PFSK-1 (cell line): ENCODE data around the gene PHACTR3.

Experiments
- FOXP2 ChIP-seq: optimal IDR thresholded peaks from 2 replicates; pipeline ENCODE3; 2011; ENCODE audit warnings: borderline replicate concordance, control low read depth, inconsistent platforms; ENCODE audit not compliant: insufficient read depth; ENCODE audit errors: extremely low read length, extremely low read depth
- POLR2AphosphoS5 ChIP-seq: IDR thresholded peaks from 2 replicates; pipeline ENCODE4 v1.6.1; 2012; ENCODE audit warnings: low read depth, mild to moderate bottlenecking, control low read depth, low read length, moderate library complexity
- REST ChIP-seq, 2 experiments: IDR thresholded peaks; 2 replicates each; pipeline versions ENCODE4 v1.6.1 to v1.8.0; 2011 to 2012; ENCODE audit warnings: low read depth in 2 of 2, low read length in 2 of 2, control low read depth in 1 of 2, inconsistent platforms in 1 of 2, mild to moderate bottlenecking in 1 of 2, moderate library complexity in 1 of 2; ENCODE audit not compliant: insufficient read depth in 1 of 2
- SIN3A ChIP-seq: IDR thresholded peaks from 2 replicates; pipeline ENCODE4 v1.6.1; 2012; ENCODE audit warnings: mild to moderate bottlenecking, low read length, moderate library complexity, borderline replicate concordance; ENCODE audit not compliant: insufficient read depth
- TAF1 ChIP-seq: IDR thresholded peaks from 2 replicates; pipeline ENCODE4 v1.6.1; 2012; ENCODE audit warnings: low read length, control low read depth, borderline replicate concordance; ENCODE audit not compliant: insufficient read depth

Gene PHACTR3

GRCh38 chr20:59686404-59687346 is 82.3 kb downstream of the PHACTR3 start:
- TF ChIP-seq TAF1 (no peak), FOXP2 (no peak), REST (IDR thresholded peaks at IDR 0.05; ENCODE audit: insufficient read depth in 1 of 2, low read depth in 2 of 2, low read length in 2 of 2) (no peak), SIN3A (no peak), POLR2AphosphoS5 (no peak)

GRCh38 chr20:59688356-59688755 is 84.0 kb downstream of the PHACTR3 start:
- no peak for TF ChIP-seq SIN3A
- TF ChIP-seq FOXP2: no peak
- TF ChIP-seq REST (IDR thresholded peaks at IDR 0.05; ENCODE audit: insufficient read depth in 1 of 2, low read depth in 2 of 2, low read length in 2 of 2): no peak
- TF ChIP-seq TAF1: no peak
- no peak for TF ChIP-seq POLR2AphosphoS5

GRCh38 chr20:59688999-59689398 is 84.7 kb downstream of the PHACTR3 start:
- TF ChIP-seq REST (IDR thresholded peaks at IDR 0.05; ENCODE audit: insufficient read depth in 1 of 2, low read depth in 2 of 2, low read length in 2 of 2) (no peak), FOXP2 (no peak), SIN3A (no peak), TAF1 (no peak), POLR2AphosphoS5 (no peak)

- TF ChIP-seq SIN3A (no peak), REST (IDR thresholded peaks at IDR 0.05; ENCODE audit: insufficient read depth in 1 of 2, low read depth in 2 of 2, low read length in 2 of 2) (no peak), FOXP2 (no peak), POLR2AphosphoS5 (no peak), TAF1 (no peak)
Measured at GRCh38 chr20:59690101-59690500, 85.8 kb downstream of the PHACTR3 start.
